SK-N-SH (cell line): ENCODE measurements around the gene RANBP10. TPM values are rescaled to one million over a fixed set of nuclear protein-coding genes. Genes with fewer than 3 reads are reported as not detected.
"Not testable (repeated sequence)": the region's sequence is repeated elsewhere in the genome, so short reads cannot be mapped to it uniquely, and the experiment has no call there.

ENCODE experiments used
- CTCF ChIA-PET: fragments of 300-600, 350-600 bp; formaldehyde crosslinking; extraction: SDS; loops from one replicate; lab custom pipeline; 2021; lab: Yijun Ruan, JAX
- POLR2A ChIA-PET: fragments of 350-600 bp; sonication (Branson Sonifier 250); formaldehyde crosslinking; extraction: SDS; loops from one replicate; lab custom pipeline; 2020; ENCODE audit warnings: antibody characterized with exemption, inconsistent platforms; lab: Yijun Ruan, JAX
- DNase-seq: peaks from one replicate; pipeline ENCODE4 v3.0.0; 2012
- H2AFZ ChIP-seq: fragments of 200-600 bp; sonication (generic); 2 replicates; pipeline ENCODE4 v1.8.1; 2016; ENCODE audit warnings: antibody characterized with exemption, mild to moderate bottlenecking, low read depth
- H3F3A ChIP-seq: fragments of 200-600 bp; sonication (generic); replicated peaks from 2 replicates; pipeline ENCODE3; 2016; ENCODE audit warnings: antibody characterized with exemption, mild to moderate bottlenecking; ENCODE audit not compliant: insufficient read depth
- H3K27ac ChIP-seq, 2 experiments: fragments of 200-500 bp in 1 of 2; fragments of 200-600 bp in 1 of 2; sonication (Bioruptor generic) in 1 of 2; sonication (generic), shearing (Covaris generic) in 1 of 2; 2 replicates each; pipeline versions ENCODE4 v1.5.1 to v1.6.1; 2014 to 2016; ENCODE audit warnings: low read depth in 2 of 2, inconsistent platforms in 1 of 2, low read length in 1 of 2, mild to moderate bottlenecking in 1 of 2, mixed read lengths in 1 of 2
- H3K27me3 ChIP-seq: fragments of 200-600 bp; sonication (generic), shearing (Covaris generic); 2 replicates; pipeline ENCODE4 v1.6.1; 2016; ENCODE audit warnings: mixed run types; ENCODE audit not compliant: insufficient read depth
- H3K36me3 ChIP-seq, 2 experiments: fragments of 200-500 bp in 1 of 2; fragments of 200-600 bp in 1 of 2; sonication (Bioruptor generic) in 1 of 2; sonication (generic) in 1 of 2; replicated peaks in 1 of 2; 2 replicates each; pipeline versions ENCODE3 to v1.5.1; 2014 to 2016; ENCODE audit warnings: low read length in 1 of 2, mild to moderate bottlenecking in 1 of 2; ENCODE audit not compliant: insufficient read depth in 2 of 2, control insufficient read depth in 1 of 2
- H3K4me1 ChIP-seq, 2 experiments: fragments of 200-500 bp in 1 of 2; fragments of 200-600 bp in 1 of 2; sonication (Bioruptor generic) in 1 of 2; sonication (generic), shearing (Covaris generic) in 1 of 2; 2 replicates each; pipeline versions ENCODE4 v1.5.1 to v1.6.1; 2014 to 2016; ENCODE audit warnings: low read depth in 1 of 2, low read length in 1 of 2, mixed run types in 1 of 2; ENCODE audit not compliant: insufficient read depth in 2 of 2, control insufficient read depth in 1 of 2
- H3K4me2 ChIP-seq: fragments of 200-600 bp; sonication (generic), shearing (Covaris generic); 2 replicates; pipeline ENCODE4 v1.6.1; 2017; ENCODE audit warnings: mixed run types
- H3K4me3 ChIP-seq, 2 experiments: fragments of 200-500 bp in 1 of 2; fragments of 200-600 bp in 1 of 2; sonication (Bioruptor generic) in 1 of 2; sonication (generic), shearing (Covaris generic) in 1 of 2; 2 replicates each; pipeline versions ENCODE4 v1.5.1 to v1.8.1; 2014 to 2016; ENCODE audit warnings: low read depth in 2 of 2, inconsistent platforms in 1 of 2, low read length in 1 of 2, mild to moderate bottlenecking in 1 of 2, mixed read lengths in 1 of 2, moderate library complexity in 1 of 2
- H3K79me2 ChIP-seq: fragments of 200-600 bp; sonication (generic); 2 replicates; pipeline ENCODE4 v1.8.1; 2017; ENCODE audit warnings: mild to moderate bottlenecking; ENCODE audit not compliant: insufficient read depth
- H3K9ac ChIP-seq: fragments of 200-600 bp; sonication (generic); 2 replicates; pipeline ENCODE4 v1.6.1; 2017; ENCODE audit warnings: mixed run types
- H3K9me2 ChIP-seq: fragments of 200-600 bp; sonication (generic); 2 replicates; pipeline ENCODE4 v1.6.1; 2017; ENCODE audit warnings: mixed run types
- H3K9me3 ChIP-seq: fragments of 200-600 bp; sonication (generic); 2 replicates; pipeline ENCODE4 v1.6.1; 2017; ENCODE audit warnings: mixed run types, mild to moderate bottlenecking, moderate library complexity
- H4K20me1 ChIP-seq: fragments of 200-600 bp; sonication (generic); 2 replicates; pipeline ENCODE4 v1.6.1; 2017; ENCODE audit warnings: mild to moderate bottlenecking, mixed run types; ENCODE audit not compliant: insufficient read depth
- CHD2 ChIP-seq: fragments of 150-350 bp; IDR thresholded peaks from 2 replicates; pipeline ENCODE4 v1.6.1; 2018; ENCODE audit warnings: low read length; ENCODE audit not compliant: partially characterized antibody
- ELF1 ChIP-seq: IDR thresholded peaks from 2 replicates; pipeline ENCODE4 v1.4.0; 2012
- FOSL2 ChIP-seq: IDR thresholded peaks from 2 replicates; pipeline ENCODE4 v1.4.0; 2012; ENCODE audit warnings: low read depth, mild to moderate bottlenecking, moderate library complexity, borderline replicate concordance
- FOXM1 ChIP-seq: IDR thresholded peaks from 2 replicates; pipeline ENCODE4 v1.4.0; 2012; ENCODE audit warnings: low read depth, mild to moderate bottlenecking
- GATA2 ChIP-seq: sonication (generic); formaldehyde crosslinking; IDR thresholded peaks from 2 replicates; pipeline ENCODE4 v1.5.0; 2020; ENCODE audit warnings: mild to moderate bottlenecking, missing genetic modification reagents
- JUND ChIP-seq: IDR thresholded peaks from 2 replicates; pipeline ENCODE4 v1.4.0; 2012
- MAX ChIP-seq: IDR thresholded peaks from 2 replicates; pipeline ENCODE4 v1.4.0; 2012; ENCODE audit warnings: low read depth
- NFIC ChIP-seq: IDR thresholded peaks from 2 replicates; pipeline ENCODE4 v1.4.0; 2012; ENCODE audit warnings: borderline replicate concordance
- RAD21 ChIP-seq: IDR thresholded peaks from 2 replicates; pipeline ENCODE4 v1.6.1; 2012; ENCODE audit warnings: mild to moderate bottlenecking, low read length
- RCOR1 ChIP-seq: fragments of 150-350 bp; IDR thresholded peaks from 2 replicates; pipeline ENCODE4 v1.6.1; 2017; ENCODE audit warnings: antibody characterized with exemption, low read length
- RXRA ChIP-seq: IDR thresholded peaks from 2 replicates; pipeline ENCODE4 v1.4.0; 2012; ENCODE audit warnings: low read depth, mild to moderate bottlenecking, borderline replicate concordance
- SIN3A ChIP-seq: IDR thresholded peaks from 2 replicates; pipeline ENCODE4 v1.6.1; 2012; ENCODE audit warnings: low read depth, mild to moderate bottlenecking, low read length, moderate library complexity, borderline replicate concordance
- SMC3 ChIP-seq: IDR thresholded peaks from 2 replicates; pipeline ENCODE4 v1.6.1; 2012; ENCODE audit warnings: low read depth, low read length, improper control_type of control experiment
- TAF1 ChIP-seq: IDR thresholded peaks from 2 replicates; pipeline ENCODE4 v1.6.1; 2012; ENCODE audit warnings: low read depth, mild to moderate bottlenecking, low read length, moderate library complexity, borderline replicate concordance
- TEAD4 ChIP-seq: IDR thresholded peaks from 2 replicates; pipeline ENCODE4 v1.4.0; 2012; ENCODE audit warnings: mild to moderate bottlenecking, borderline replicate concordance; ENCODE audit not compliant: insufficient read depth
- WGBS: methylation state at CpG from one replicate; pipeline ENCODE4 v1.1.6; 2017; ENCODE audit warnings: low lambda C conversion rate; 5-methylcytosine and 5-hydroxymethylcytosine counted together
- polyA plus RNA-seq, 3 experiments: library from polyadenylated mRNA; depleted of rRNA; stranded (reverse); fragments of >200 nt; gene quantifications; 2 replicates each; pipeline ENCODE4 v1.2.3, GENCODE V29; 2012
- TF ChIP-seq, protein P1 (sequence below): IDR thresholded peaks from 2 replicates; pipeline ENCODE4 v1.4.0; 2012; ENCODE audit warnings: low read depth, borderline replicate concordance
- TF ChIP-seq, protein P2 (sequence below): IDR thresholded peaks from 2 replicates; pipeline ENCODE4 v1.6.1; 2012; ENCODE audit warnings: mild to moderate bottlenecking, low read depth, low read length, moderate library complexity

RANBP10 gene
- polyA plus RNA-seq, 1 of the 3 experiments (the other 2 are of a cell fraction) = 12.1 TPM

DNA sequence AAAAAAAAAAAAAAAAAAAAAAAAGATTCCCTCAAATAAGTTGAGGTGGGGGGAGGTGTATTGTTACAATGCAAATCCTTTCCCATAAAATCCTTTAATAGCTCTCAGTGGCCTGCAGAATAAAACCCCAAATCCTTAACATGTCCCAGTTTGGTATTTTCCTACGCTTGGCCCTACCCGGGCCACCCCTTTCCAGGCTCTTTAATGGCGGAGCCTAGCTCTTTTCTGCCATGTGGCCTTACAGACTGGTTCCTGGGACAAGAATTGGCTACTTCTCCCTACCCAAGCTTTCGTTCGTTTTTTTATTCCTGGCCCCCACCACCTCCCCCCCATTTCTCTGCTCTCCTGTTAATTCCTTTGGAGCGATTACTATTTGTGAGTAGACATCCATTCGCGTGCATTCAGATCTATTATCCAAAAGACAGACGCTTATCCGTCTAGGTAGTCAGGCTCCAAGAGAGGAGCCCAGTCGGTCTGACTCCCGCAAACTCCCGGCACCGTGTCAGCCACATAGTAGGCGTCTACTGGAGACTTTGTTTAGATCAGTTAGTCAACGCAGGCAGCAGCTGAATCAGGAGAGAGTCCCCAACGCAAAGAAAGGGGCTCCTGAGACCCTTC is 34.9 kb upstream of the RANBP10 start:
- H4K20me1 ChIP-seq = no peaks in the 10 kb centered on the region; the same call in 1 of the 2 replicates
- peak overlapping the region; percentile 97 for H2AFZ ChIP-seq
- H3K79me2 ChIP-seq = peaks cover 37% of the 10 kb centered on the region
- H3K4me1 ChIP-seq = peaks cover 26 to 36% of the 10 kb centered on the region in 2 experiments
- ChIA-PET POLR2A (no interaction called here), CTCF (interaction anchor here (0.8 to 3.5 kb wide), 11 partner anchors 8 to 321 kb away, joined by 3 to 25 read pairs (median 3); partner anchors contain the start of genes CTRL, NRN1L, RANBP10 and TSNAXIP1)
- no peak for DNase-seq
- H3K4me2 ChIP-seq = peak overlapping the region; percentile 91
- H3K36me3 ChIP-seq = peaks cover 0 to 5% of the 10 kb centered on the region in 2 experiments
- H3K4me3 ChIP-seq = peak overlapping the region; percentile 77 to 97
- H3K9ac ChIP-seq = peak overlapping the region; percentile 93; the same call in 1 of the 2 replicates
- H3K27ac ChIP-seq = peak overlapping the region; percentile 98 to 99; a peak in 3 of 4 replicates
- no peaks in the 10 kb centered on the region for H3K9me3 ChIP-seq
- H3F3A ChIP-seq = peaks cover 28% of the 10 kb centered on the region
- no peaks in the 10 kb centered on the region for H3K9me2 ChIP-seq
- WGBS = 68% methylated on average over 17 of the region's 17 CpGs
- H3K27me3 ChIP-seq = no peaks in the 10 kb centered on the region
- TF ChIP-seq JUND (no peak), FOSL2 (no peak), RAD21 (no peak), MAX (no peak), SIN3A (no peak), TAF1 (no peak)
- TF ChIP-seq, all 33 proteins: peak for 0

DNA sequence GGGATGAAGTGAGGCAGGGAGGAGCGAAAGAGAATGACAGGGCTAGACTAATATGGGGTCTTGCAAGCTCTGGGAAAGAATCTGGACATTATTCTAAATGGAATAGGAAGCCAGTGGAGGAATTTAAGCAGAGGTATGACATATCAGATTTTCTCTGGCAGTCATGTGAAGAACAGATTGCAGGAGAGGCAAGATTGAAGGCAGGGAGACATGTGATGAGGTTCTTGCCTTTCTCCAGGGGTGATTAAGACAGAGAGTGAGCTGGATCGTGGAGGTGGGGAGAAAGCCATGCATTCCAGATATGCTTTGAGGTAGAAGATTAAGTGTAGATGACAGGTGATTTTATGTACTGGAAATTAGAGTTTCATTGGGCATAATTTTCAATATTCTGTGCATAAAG is 31.5 kb upstream of the RANBP10 start:
- no peak overlapping the region for H3K4me2 ChIP-seq
- peaks cover 0 to 8% of the 10 kb centered on the region in 2 experiments; a peak in 1 of 4 replicates for H3K4me1 ChIP-seq
- H3F3A ChIP-seq = no peaks in the 10 kb centered on the region
- DNase-seq = no peak
- H3K9ac ChIP-seq = no peak overlapping the region
- POLR2A ChIA-PET = no interaction called here
- CTCF ChIA-PET = interaction anchor here (1.1 to 3.5 kb wide), 3 partner anchors 10 to 82 kb away, joined by 3 to 22 read pairs (median 3); partner anchors contain the start of gene CENPT
- no peaks in the 10 kb centered on the region for H3K36me3 ChIP-seq
- no peak overlapping the region for H3K4me3 ChIP-seq
- H2AFZ ChIP-seq = no peak overlapping the region
- H3K27me3 ChIP-seq = no peaks in the 10 kb centered on the region
- WGBS = 88% methylated on average over 2 of the region's 2 CpGs
- H3K9me2 ChIP-seq = no peaks in the 10 kb centered on the region
- TF ChIP-seq MAX (no peak), NFIC (no peak), SMC3 (no peak), TEAD4 (no peak), CHD2 (no peak), GATA2 (CRISPR knock-in tag) (no peak), FOXM1 (no peak), RXRA (no peak), RAD21 (no peak), RCOR1 (no peak), SIN3A (no peak), ELF1 (no peak)
- TF ChIP-seq, protein P1, sequence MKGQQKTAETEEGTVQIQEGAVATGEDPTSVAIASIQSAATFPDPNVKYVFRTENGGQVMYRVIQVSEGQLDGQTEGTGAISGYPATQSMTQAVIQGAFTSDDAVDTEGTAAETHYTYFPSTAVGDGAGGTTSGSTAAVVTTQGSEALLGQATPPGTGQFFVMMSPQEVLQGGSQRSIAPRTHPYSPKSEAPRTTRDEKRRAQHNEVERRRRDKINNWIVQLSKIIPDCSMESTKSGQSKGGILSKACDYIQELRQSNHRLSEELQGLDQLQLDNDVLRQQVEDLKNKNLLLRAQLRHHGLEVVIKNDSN = no peak
- TF ChIP-seq, protein P2, sequence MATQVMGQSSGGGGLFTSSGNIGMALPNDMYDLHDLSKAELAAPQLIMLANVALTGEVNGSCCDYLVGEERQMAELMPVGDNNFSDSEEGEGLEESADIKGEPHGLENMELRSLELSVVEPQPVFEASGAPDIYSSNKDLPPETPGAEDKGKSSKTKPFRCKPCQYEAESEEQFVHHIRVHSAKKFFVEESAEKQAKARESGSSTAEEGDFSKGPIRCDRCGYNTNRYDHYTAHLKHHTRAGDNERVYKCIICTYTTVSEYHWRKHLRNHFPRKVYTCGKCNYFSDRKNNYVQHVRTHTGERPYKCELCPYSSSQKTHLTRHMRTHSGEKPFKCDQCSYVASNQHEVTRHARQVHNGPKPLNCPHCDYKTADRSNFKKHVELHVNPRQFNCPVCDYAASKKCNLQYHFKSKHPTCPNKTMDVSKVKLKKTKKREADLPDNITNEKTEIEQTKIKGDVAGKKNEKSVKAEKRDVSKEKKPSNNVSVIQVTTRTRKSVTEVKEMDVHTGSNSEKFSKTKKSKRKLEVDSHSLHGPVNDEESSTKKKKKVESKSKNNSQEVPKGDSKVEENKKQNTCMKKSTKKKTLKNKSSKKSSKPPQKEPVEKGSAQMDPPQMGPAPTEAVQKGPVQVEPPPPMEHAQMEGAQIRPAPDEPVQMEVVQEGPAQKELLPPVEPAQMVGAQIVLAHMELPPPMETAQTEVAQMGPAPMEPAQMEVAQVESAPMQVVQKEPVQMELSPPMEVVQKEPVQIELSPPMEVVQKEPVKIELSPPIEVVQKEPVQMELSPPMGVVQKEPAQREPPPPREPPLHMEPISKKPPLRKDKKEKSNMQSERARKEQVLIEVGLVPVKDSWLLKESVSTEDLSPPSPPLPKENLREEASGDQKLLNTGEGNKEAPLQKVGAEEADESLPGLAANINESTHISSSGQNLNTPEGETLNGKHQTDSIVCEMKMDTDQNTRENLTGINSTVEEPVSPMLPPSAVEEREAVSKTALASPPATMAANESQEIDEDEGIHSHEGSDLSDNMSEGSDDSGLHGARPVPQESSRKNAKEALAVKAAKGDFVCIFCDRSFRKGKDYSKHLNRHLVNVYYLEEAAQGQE = no peak
- H4K20me1 ChIP-seq = no peaks in the 10 kb centered on the region
- no peaks in the 10 kb centered on the region for H3K9me3 ChIP-seq
- peaks cover 11% of the 10 kb centered on the region for H3K79me2 ChIP-seq
- no peak overlapping the region for H3K27ac ChIP-seq

GRCh38 chr16:67837190-67837589 is 30.8 kb upstream of the RANBP10 start:
- H3K9ac ChIP-seq, H2AFZ ChIP-seq, H3K4me3 ChIP-seq, H3K27ac ChIP-seq, H3K36me3 ChIP-seq, H3K9me2 ChIP-seq, H3K4me2 ChIP-seq, H3K9me3 ChIP-seq, POLR2A ChIA-PET, H3F3A ChIP-seq, DNase-seq, H4K20me1 ChIP-seq, H3K27me3 ChIP-seq: not testable (repeated sequence)
- 87% methylated on average over 10 of the region's 10 CpGs for WGBS
- peaks cover 0 to 13% of the 10 kb centered on the region in 2 experiments; a peak in 1 of 4 replicates for H3K4me1 ChIP-seq
- CTCF ChIA-PET = interaction anchor here (1.0 to 3.5 kb wide), 3 partner anchors 11 to 117 kb away, joined by 3 to 22 read pairs (median 4); partner anchors contain the start of gene CENPT
- H3K79me2 ChIP-seq = peaks cover 14% of the 10 kb centered on the region
